H1 (cell line): Measurements from ENCODE around the gene SLC2A14. TPM values are rescaled to one million over a fixed set of nuclear protein-coding genes. Genes with fewer than 3 reads are reported as not detected.
A peak's percentile ranks its signal among the peaks of the same experiment; 100 is the strongest.

Experiments
- CTCF ChIA-PET: fragments of 300-600 bp; sonication (Branson Sonifier 250); formaldehyde crosslinking; loops from one replicate; lab custom pipeline; 2021; ENCODE audit not compliant: partially characterized antibody; lab: Charles Lee
- POLR2A ChIA-PET: fragments of 300-600 bp; sonication (Branson Sonifier 250); formaldehyde crosslinking; loops from one replicate; lab custom pipeline; 2021; ENCODE audit warnings: inconsistent platforms; ENCODE audit not compliant: partially characterized antibody; lab: Charles Lee
- DNase-seq, 2 experiments: peaks; one replicate each; pipeline versions ENCODE4 v3.0.0 to v3.0.0-alpha.2; 2010 to 2022; ENCODE audit warnings: low spot score in 2 of 2, low read depth in 1 of 2, mixed read lengths in 1 of 2
- FAIRE-seq: peaks from 2 replicates; lab custom pipeline; 2011; peaks lifted over from hg19 to GRCh38; lab: Jason Lieb, UNC
- H2AFZ ChIP-seq: 2 replicates; pipeline ENCODE4 v1.8.1; 2012; ENCODE audit warnings: low read length, inconsistent platforms
- H2AK5ac ChIP-seq: 2 replicates; pipeline ENCODE4 v1.6.1; 2013; ENCODE audit warnings: low read depth, low read length
- H2BK120ac ChIP-seq: replicated peaks from 2 replicates; pipeline ENCODE3; 2013; ENCODE audit warnings: low read depth, low read length, inconsistent platforms
- H2BK12ac ChIP-seq: 2 replicates; pipeline ENCODE4 v1.6.1; 2013; ENCODE audit warnings: low read depth, low read length
- H2BK15ac ChIP-seq: 2 replicates; pipeline ENCODE4 v1.6.1; 2013; ENCODE audit warnings: low read length
- H2BK20ac ChIP-seq: 2 replicates; pipeline ENCODE4 v1.6.1; 2013; ENCODE audit warnings: low read length
- H2BK5ac ChIP-seq: 2 replicates; pipeline ENCODE4 v1.6.1; 2013; ENCODE audit warnings: low read depth, low read length
- H3K14ac ChIP-seq: 2 replicates; pipeline ENCODE4 v1.6.1; 2013; ENCODE audit warnings: inconsistent platforms; ENCODE audit not compliant: insufficient read length
- H3K18ac ChIP-seq: 2 replicates; pipeline ENCODE4 v1.6.1; 2013; ENCODE audit warnings: low read length; ENCODE audit errors: extremely low read depth
- H3K23ac ChIP-seq: 2 replicates; pipeline ENCODE4 v1.6.1; 2013; ENCODE audit warnings: inconsistent platforms; ENCODE audit not compliant: insufficient read length
- H3K23me2 ChIP-seq: 2 replicates; pipeline ENCODE4 v1.6.1; 2013; ENCODE audit warnings: low read depth, low read length
- H3K27ac ChIP-seq: 2 replicates; pipeline ENCODE4 v1.6.1; 2011; ENCODE audit warnings: low read depth, low read length, inconsistent platforms
- H3K27me3 ChIP-seq, 4 experiments: replicated peaks in 1 of 4; 1 replicate in 1 of 4; 2 replicates in 3 of 4; pipeline versions ENCODE4 v1.6.1 to v1.8.1; 2011 to 2013; ENCODE audit warnings: low read length in 3 of 4, mild to moderate bottlenecking in 3 of 4, inconsistent platforms in 2 of 4, mixed read lengths in 2 of 4, moderate library complexity in 1 of 4; ENCODE audit not compliant: control insufficient read depth in 3 of 4, insufficient read depth in 3 of 4; ENCODE audit errors: extremely low read depth in 1 of 4
- H3K36me3 ChIP-seq, 4 experiments: 2 replicates each; pipeline versions ENCODE4 v1.6.1 to v1.8.1; 2011 to 2013; ENCODE audit warnings: mild to moderate bottlenecking in 4 of 4, low read length in 3 of 4, moderate library complexity in 2 of 4, control low read depth in 1 of 4, inconsistent platforms in 1 of 4; ENCODE audit not compliant: insufficient read depth in 4 of 4, control insufficient read depth in 2 of 4
- H3K4ac ChIP-seq: replicated peaks from 2 replicates; pipeline ENCODE3; 2013; ENCODE audit warnings: low read length, low read depth, mixed read lengths, inconsistent platforms; ENCODE audit not compliant: insufficient read length
- H3K4me1 ChIP-seq, 4 experiments: replicated peaks in 1 of 4; 1 replicate in 1 of 4; 2 replicates in 3 of 4; pipeline versions ENCODE4 v1.6.1 to v1.8.1; 2011 to 2013; ENCODE audit warnings: low read length in 3 of 4, inconsistent platforms in 2 of 4, mixed read lengths in 1 of 4; ENCODE audit not compliant: insufficient read depth in 4 of 4, control insufficient read depth in 3 of 4
- H3K4me2 ChIP-seq, 2 experiments: 2 replicates each; pipeline versions ENCODE4 v1.6.1 to v1.8.1; 2011 to 2013; ENCODE audit warnings: low read depth in 2 of 2, low read length in 2 of 2, control low read depth in 1 of 2, inconsistent platforms in 1 of 2, mild to moderate bottlenecking in 1 of 2; ENCODE audit not compliant: insufficient read depth in 1 of 2
- H3K4me3 ChIP-seq, 4 experiments: fragments of 200-600, 300-600 bp in 1 of 4; sonication (generic), shearing (Covaris generic), sonication (Bioruptor Twin) in 1 of 4; 2 replicates each; pipeline versions ENCODE4 v1.5.1 to v1.8.1; 2011 to 2016; ENCODE audit warnings: low read length in 4 of 4, low read depth in 3 of 4, control low read depth in 2 of 4, inconsistent platforms in 2 of 4, mild to moderate bottlenecking in 2 of 4, mixed read lengths in 1 of 4, moderate library complexity in 1 of 4; ENCODE audit not compliant: insufficient read depth in 2 of 4; ENCODE audit errors: extremely low read depth in 1 of 4
- H3K56ac ChIP-seq: replicated peaks from 2 replicates; pipeline ENCODE3; 2013; ENCODE audit warnings: low read depth, mild to moderate bottlenecking, mixed read lengths, low read length, inconsistent platforms; ENCODE audit not compliant: insufficient read length
- H3K79me1 ChIP-seq: 2 replicates; pipeline ENCODE4 v1.6.1; 2013; ENCODE audit warnings: low read depth, low read length, control low read depth
- H3K79me2 ChIP-seq, 2 experiments: 2 replicates each; pipeline versions ENCODE4 v1.6.1 to v1.8.1; 2012 to 2013; ENCODE audit warnings: low read length in 2 of 2, mild to moderate bottlenecking in 2 of 2, inconsistent platforms in 1 of 2; ENCODE audit not compliant: insufficient read depth in 2 of 2, control insufficient read depth in 1 of 2
- H3K9ac ChIP-seq, 4 experiments: replicated peaks in 1 of 4; 1 replicate in 1 of 4; 2 replicates in 3 of 4; pipeline versions ENCODE4 v1.6.1 to v1.8.1; 2011 to 2013; ENCODE audit warnings: low read depth in 3 of 4, low read length in 3 of 4, control low read depth in 2 of 4, mild to moderate bottlenecking in 2 of 4, moderate library complexity in 2 of 4, inconsistent platforms in 1 of 4; ENCODE audit errors: extremely low read depth in 1 of 4
- H3K9me3 ChIP-seq, 2 experiments: 2 replicates each; pipeline versions ENCODE4 v1.6.1 to v1.8.1; 2012 to 2013; ENCODE audit warnings: mild to moderate bottlenecking in 2 of 2, moderate library complexity in 2 of 2, control low read depth in 1 of 2, inconsistent platforms in 1 of 2, low read depth in 1 of 2, low read length in 1 of 2, mixed read lengths in 1 of 2; ENCODE audit not compliant: insufficient read depth in 2 of 2
- H4K20me1 ChIP-seq, 2 experiments: replicated peaks in 1 of 2; 2 replicates each; pipeline versions ENCODE3 to v1.8.1; 2011 to 2013; ENCODE audit warnings: inconsistent platforms in 2 of 2, low read length in 2 of 2, mild to moderate bottlenecking in 1 of 2; ENCODE audit not compliant: insufficient read depth in 2 of 2, control insufficient read depth in 1 of 2
- H4K5ac ChIP-seq: 2 replicates; pipeline ENCODE4 v1.6.1; 2013; ENCODE audit warnings: low read length, low read depth, mixed read lengths, inconsistent platforms; ENCODE audit not compliant: insufficient read length
- H4K8ac ChIP-seq: 2 replicates; pipeline ENCODE4 v1.8.0; 2013; ENCODE audit warnings: mild to moderate bottlenecking, moderate library complexity, low read length, inconsistent platforms; ENCODE audit not compliant: insufficient read depth; ENCODE audit errors: extremely low read depth
- H4K91ac ChIP-seq: replicated peaks from 2 replicates; pipeline ENCODE3; 2013; ENCODE audit warnings: low read length, mixed read lengths, inconsistent platforms; ENCODE audit not compliant: insufficient read length
- CBX8 ChIP-seq: fragments of 300-800, 300-1000 bp; sonication (generic); IDR thresholded peaks from 2 replicates; pipeline ENCODE4 v1.7.1; 2016; ENCODE audit warnings: low read depth, low read length, borderline replicate concordance
- EP300 ChIP-seq, 2 experiments: IDR thresholded peaks; 1 replicate in 1 of 2; 2 replicates in 1 of 2; pipeline ENCODE4 v1.6.1; 2011 to 2012; ENCODE audit warnings: low read depth in 2 of 2, low read length in 2 of 2, mild to moderate bottlenecking in 2 of 2, borderline replicate concordance in 1 of 2, inconsistent platforms in 1 of 2, moderate library complexity in 1 of 2
- JUND ChIP-seq: IDR thresholded peaks from 2 replicates; pipeline ENCODE4 v1.6.1; 2011; ENCODE audit warnings: mild to moderate bottlenecking, improper control_type of control experiment, low read length
- KDM1A ChIP-seq: fragments of 200-600, 300-600 bp; sonication (generic); IDR thresholded peaks from 2 replicates; pipeline ENCODE4 v1.7.1; 2016; ENCODE audit warnings: mild to moderate bottlenecking, low read length, borderline replicate concordance
- KDM4A ChIP-seq: IDR thresholded peaks from one replicate; pipeline ENCODE4 v1.7.1; 2012; ENCODE audit warnings: low read depth, mild to moderate bottlenecking, moderate library complexity, low read length, inconsistent platforms; ENCODE audit not compliant: severe bottlenecking
- KDM5A ChIP-seq: fragments of 200-600 bp; IDR thresholded peaks from 2 replicates; pipeline ENCODE4 v1.7.1; 2012; ENCODE audit warnings: mild to moderate bottlenecking, low read length, inconsistent platforms, mixed read lengths
- WGBS, 2 experiments: shearing (Covaris generic) in 1 of 2; methylation state at CpG; one replicate each; pipeline versions ENCODE4 v1.1.6 to v1.1.7; 2013 to 2015; ENCODE audit warnings: low lambda C conversion rate in 2 of 2, mixed read lengths in 2 of 2, inconsistent platforms in 1 of 2, low coverage in 1 of 2, missing lambda C conversion rate in 1 of 2; ENCODE audit not compliant: insufficient replicate concordance in 2 of 2, insufficient coverage in 1 of 2, insufficient read length in 1 of 2; ENCODE audit errors: extremely low coverage in 1 of 2, missing lambda C conversion rate in 1 of 2; 5-methylcytosine and 5-hydroxymethylcytosine counted together
- polyA plus RNA-seq, 7 experiments: library from polyadenylated mRNA; depleted of rRNA in 3 of 7; stranded (reverse) in 5 of 7; unstranded in 2 of 7; fragments of >200 nt in 5 of 7; fragments of 200-250 nt in 2 of 7; gene quantifications; 1 replicate in 5 of 7; 2 replicates in 1 of 7; 4 replicates in 1 of 7; pipeline versions ENCODE4 v1.2.1 to v1.2.3, GENCODE V29; 2011 to 2013; ENCODE audit warnings: missing spikeins in 2 of 7, mixed read lengths in 2 of 7
- total RNA-seq: library from RNA; stranded (reverse); fragmentation: NEBNext Ultra II Directional; extraction: Animal tissue kit (Norgen Biotek cat#: 25700); gene quantifications from 2 replicates; pipeline ENCODE4 v1.2.1, GENCODE V29; 2021
- TF ChIP-seq, protein P1 (sequence below): IDR thresholded peaks from 2 replicates; pipeline ENCODE4 v1.6.1; 2011; ENCODE audit warnings: low read depth, mild to moderate bottlenecking, low read length; ENCODE audit not compliant: insufficient read depth

SLC2A14 gene
- total and polyA plus RNA-seq, 2 of the 8 experiments (the other 6 are each of a cell fraction or from before 2014, with no cell fraction given) = 11.1 to 19.3 TPM

DNA sequence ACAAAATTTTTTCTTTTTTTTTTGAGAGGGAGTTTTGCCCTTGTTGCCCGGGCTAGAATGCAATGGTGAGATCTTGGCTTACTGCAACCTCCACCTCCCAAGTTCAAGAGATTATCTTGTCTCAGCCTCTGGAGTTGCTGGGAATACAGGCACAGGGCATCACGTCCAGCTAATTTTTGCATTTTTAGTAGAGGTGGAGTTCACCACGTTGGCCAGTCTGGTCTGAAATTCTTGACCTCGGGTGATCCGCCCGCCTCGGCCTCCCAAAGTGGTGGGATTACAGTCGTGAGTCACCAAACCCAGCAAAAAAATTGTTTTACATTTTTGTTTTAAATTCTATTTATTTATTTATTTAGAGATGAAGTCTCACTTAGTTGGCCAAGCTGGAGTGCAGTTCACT, 4.7 kb upstream of the SLC2A14 start:
- DNase-seq (no peak), FAIRE-seq (no peak)
- Histone ChIP-seq H3K4me2 (no peak overlapping the region), H3K79me1 (no peaks in the 10 kb centered on the region), H3K79me2 (no peaks in the 10 kb centered on the region), H2BK15ac (0 out of 2 replicates have a peak overlapping the region, but pooled peaks have one; percentile 12), H2BK5ac (no peak overlapping the region), H2BK20ac (0 out of 2 replicates have a peak overlapping the region, but pooled peaks have one; percentile 32), H4K8ac (no peak overlapping the region), H3K23ac (no peak overlapping the region), H3K9me3 (no peaks in the 10 kb centered on the region; a peak in 1 of 4 replicates), H3K56ac (no peak overlapping the region), H2BK12ac (no peak overlapping the region), H3K36me3 (no peaks in the 10 kb centered on the region), H2BK120ac (no peak overlapping the region), H3K4me3 (no peak overlapping the region), H3K9ac (no peak overlapping the region), H2AK5ac (no peak overlapping the region), H3K14ac (no peak overlapping the region), H4K5ac (no peak overlapping the region), H3K4me1 (peaks cover 0 to under 1% (median 0%) of the 10 kb centered on the region in 4 experiments; a peak in 3 of 7 replicates), H2AFZ (no peak overlapping the region), H3K23me2 (no peaks in the 10 kb centered on the region), H3K27me3 (no peaks in the 10 kb centered on the region), H4K20me1 (no peaks in the 10 kb centered on the region), H4K91ac (no peak overlapping the region), H3K4ac (no peak overlapping the region), H3K27ac (no peak overlapping the region), H3K18ac (no peak overlapping the region)
- POLR2A ChIA-PET = interaction anchor here (1.1 to 1.4 kb wide), 3 partner anchors 28 to 45 kb away, joined by 3 to 6 read pairs (median 4); no protein-coding TSS in a partner anchor
- CTCF ChIA-PET = interaction anchor here (1.2 to 1.6 kb wide), 5 partner anchors 9 to 118 kb away, joined by 3 to 4 read pairs (median 3); no protein-coding TSS in a partner anchor
- WGBS, 2 experiments = 94% methylated on average over 8 of the region's 8 CpGs; no CpG with 5 or more reads in 1 of the 2 experiments
- no peak for TF ChIP-seq KDM4A
- TF ChIP-seq, protein P1, sequence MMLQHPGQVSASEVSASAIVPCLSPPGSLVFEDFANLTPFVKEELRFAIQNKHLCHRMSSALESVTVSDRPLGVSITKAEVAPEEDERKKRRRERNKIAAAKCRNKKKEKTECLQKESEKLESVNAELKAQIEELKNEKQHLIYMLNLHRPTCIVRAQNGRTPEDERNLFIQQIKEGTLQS = no peak
- TF ChIP-seq JUND = no peak
- TF ChIP-seq CBX8 = no peak
- TF ChIP-seq KDM5A = no peak
- TF ChIP-seq KDM1A = no peak
- no peak for TF ChIP-seq EP300 (IDR thresholded peaks at IDR 0.05; ENCODE audit: borderline replicate concordance in 1 of 2, low read depth in 2 of 2, low read length in 2 of 2)
